Fibroblast of lung (primary cell): ENCODE measurements around the gene SHANK1.
A peak's percentile ranks its signal among the peaks of the same experiment; 100 is the strongest.

ENCODE experiments used
- CTCF ChIP-seq, 2 donors: IDR thresholded peaks in 1 of 2; conservative IDR thresholded peaks in 1 of 2; 1 replicate in 1 of 2; 2 replicates in 1 of 2; pipeline ENCODE4 v1.5.1; 2011 to 2012; ENCODE audit warnings: low read length in 2 of 2, control low read depth in 1 of 2, inconsistent platforms in 1 of 2, low read depth in 1 of 2, mild to moderate bottlenecking in 1 of 2
- EZH2 ChIP-seq: IDR thresholded peaks from 2 replicates; pipeline ENCODE4 v1.5.1; 2012; ENCODE audit warnings: low read length, control low read depth, mild to moderate bottlenecking; ENCODE audit errors: missing control alignments

GRCh38 chr19:50724522-50725217 lies 5.1 kb upstream of the SHANK1 start:
- peak; percentile 55 to 79 for TF ChIP-seq CTCF (conservative IDR thresholded peaks at IDR 0.05 in 1 of 2, IDR thresholded peaks at IDR 0.05 in 1 of 2; ENCODE audit: low read depth in 1 of 2, low read length in 2 of 2)
- no peak for TF ChIP-seq EZH2
